GM12874 (cell line): ENCODE results near the gene RAB8B.

Experiments used
- CTCF ChIP-seq: IDR thresholded peaks from 2 replicates; pipeline ENCODE4 v1.5.1; 2011; ENCODE audit warnings: low read depth, mild to moderate bottlenecking, control low read depth, low read length, moderate library complexity; ENCODE audit not compliant: insufficient read depth

Gene RAB8B

GRCh38 chr15:63243101-63243500 lies 53.7 kb downstream of the RAB8B start:
- no peak for TF ChIP-seq CTCF

GRCh38 chr15:63243776-63244175 lies 54.4 kb downstream of the RAB8B start:
- no peak for TF ChIP-seq CTCF

GRCh38 chr15:63244399-63244798 lies 55.0 kb downstream of the RAB8B start:
- no peak for TF ChIP-seq CTCF

GRCh38 chr15:63244976-63245645 lies 55.7 kb downstream of the RAB8B start:
- no peak for TF ChIP-seq CTCF

GRCh38 chr15:63246691-63247469 lies 57.5 kb downstream of the RAB8B start:
- no peak for TF ChIP-seq CTCF

GRCh38 chr15:63250312-63250965 lies 61.0 kb downstream of the RAB8B start:
- no peak for TF ChIP-seq CTCF

GRCh38 chr15:63251701-63252100 lies 62.3 kb downstream of the RAB8B start:
- TF ChIP-seq CTCF = no peak
